Measurements from ENCODE around the gene IQCH.
"Not testable (repeated sequence)": the region's sequence is repeated elsewhere in the genome, so short reads cannot be mapped to it uniquely, and the experiment has no call there.

IQCH gene

DNA sequence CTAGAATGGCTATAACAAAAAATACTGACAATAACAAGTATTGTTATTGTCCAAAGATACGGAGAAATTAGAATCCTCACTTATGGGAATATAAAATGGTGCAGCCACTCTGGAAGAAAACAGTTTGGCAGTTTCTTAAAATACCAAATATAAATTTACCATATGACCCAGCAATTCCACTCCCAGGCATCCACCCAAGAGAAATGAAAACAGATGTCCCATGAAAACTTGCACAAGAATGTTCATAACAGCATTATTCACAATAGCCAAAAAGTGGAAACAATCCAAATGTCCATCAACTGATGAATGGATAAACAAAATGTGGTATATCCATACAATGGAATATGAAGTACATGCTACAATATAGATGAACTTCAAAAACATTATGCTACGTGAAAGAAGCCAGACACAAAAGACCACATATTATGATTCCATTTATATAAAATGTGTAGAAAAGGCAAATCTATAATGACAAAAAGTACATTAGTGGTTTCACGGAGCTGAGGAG is 9.6 kb upstream of the IQCH start:
- DNase-seq (ENCODE audit: low spot score), result no peak

DNA sequence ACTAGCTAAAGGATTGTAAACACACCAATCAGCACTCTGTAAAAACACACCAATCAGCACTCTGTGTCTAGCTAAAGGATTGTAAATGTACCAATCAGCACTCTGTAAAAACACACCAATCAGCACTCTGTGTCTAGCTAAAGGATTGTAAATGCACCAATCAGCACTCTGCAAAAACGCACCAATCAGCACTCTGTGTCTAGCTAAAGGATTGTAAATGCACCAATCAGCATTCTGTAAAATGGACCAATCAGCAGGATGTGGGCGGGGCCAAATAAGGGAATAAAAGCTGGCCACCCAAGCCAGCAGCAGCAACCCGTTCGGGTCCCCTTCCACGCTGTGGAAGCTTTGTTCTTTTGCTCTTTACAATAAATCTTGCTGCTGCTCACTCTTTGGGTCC is 8.0 kb upstream of the IQCH start:
- not testable (repeated sequence) for DNase-seq (ENCODE audit: low spot score)

DNA sequence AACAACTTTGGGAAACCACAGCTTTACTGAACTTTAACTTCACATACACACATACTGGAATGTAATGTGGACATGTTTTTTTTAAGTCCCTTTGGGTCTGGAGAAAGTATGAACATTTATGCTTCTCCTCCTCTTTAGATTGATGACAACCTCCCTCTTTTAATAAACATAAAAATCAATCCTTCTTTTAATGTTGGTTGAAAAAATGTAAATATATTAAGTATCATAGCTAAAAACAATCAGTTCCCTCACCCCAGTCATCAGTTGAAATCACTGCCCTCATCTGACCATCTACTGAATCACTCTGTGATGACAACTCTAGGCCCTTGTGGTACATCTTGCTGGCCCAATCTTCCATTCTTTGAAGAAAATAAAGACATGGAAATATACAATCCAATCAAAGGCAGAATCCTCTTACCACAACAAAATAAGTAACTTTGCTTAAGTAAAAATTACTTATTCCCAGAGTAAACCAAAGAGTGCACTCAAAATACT is 6.5 kb upstream of the IQCH start:
- no peak for DNase-seq (ENCODE audit: low spot score)

DNA sequence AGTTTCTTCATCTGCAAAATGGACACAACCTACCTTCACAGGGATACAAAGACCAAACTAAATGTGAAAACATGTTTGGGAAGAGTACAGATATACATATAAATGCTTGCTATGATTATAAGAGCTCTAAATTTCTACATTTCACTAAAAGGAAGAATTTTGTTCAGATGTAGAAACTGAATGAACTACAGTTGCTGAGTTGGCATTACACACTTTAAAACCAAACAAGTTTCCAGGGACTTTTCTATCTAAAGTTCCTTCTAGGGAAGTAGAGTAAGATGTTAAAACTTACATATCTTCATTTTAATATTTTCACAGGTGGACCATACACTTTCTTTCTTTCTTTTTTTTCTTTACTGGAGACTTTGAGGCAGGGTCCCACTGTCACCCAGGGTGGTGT is 4.8 kb upstream of the IQCH start:
- no peak for DNase-seq (ENCODE audit: low spot score)

DNA sequence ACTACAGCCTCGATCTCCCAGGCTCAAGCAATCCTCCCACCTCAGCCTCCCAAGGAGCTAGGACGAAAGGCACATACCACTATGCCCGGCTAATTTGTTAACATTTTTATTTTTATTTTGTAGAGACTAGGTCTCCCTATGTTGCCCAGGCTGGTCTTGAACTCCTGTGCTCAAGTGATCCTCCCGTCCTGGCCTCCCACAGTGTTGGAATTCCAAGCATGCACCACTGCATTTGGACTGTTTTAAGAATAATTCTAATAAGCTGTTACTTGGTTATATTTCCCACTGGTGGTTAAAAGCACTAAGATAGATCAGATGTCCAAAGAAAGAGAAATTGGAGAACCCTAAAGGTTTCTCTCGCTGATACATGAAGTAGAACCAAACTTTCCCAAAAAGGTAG is 3.3 kb upstream of the IQCH start:
- no peak for DNase-seq (ENCODE audit: low spot score)

DNA sequence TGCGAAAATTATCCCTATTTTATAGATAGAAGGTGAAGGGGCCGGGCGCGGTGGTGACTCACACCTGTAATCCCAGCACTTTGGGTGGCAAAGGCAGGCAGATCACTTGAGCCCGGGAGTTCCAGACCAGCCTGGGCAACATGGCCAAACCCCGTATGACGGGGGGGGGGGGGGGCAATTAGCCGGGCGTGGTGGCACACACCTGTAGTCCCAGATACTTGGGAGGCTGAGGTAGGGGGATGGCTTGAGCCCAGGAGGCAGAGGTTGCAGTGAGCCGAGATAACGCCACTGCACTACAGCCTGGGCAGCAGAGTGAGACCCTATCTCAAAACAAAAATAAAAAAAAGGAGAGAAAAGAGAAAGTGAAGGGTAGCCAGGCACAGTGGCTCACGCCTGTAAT is 1.5 kb upstream of the IQCH start:
- DNase-seq (ENCODE audit: low spot score), result no peak

DNA sequence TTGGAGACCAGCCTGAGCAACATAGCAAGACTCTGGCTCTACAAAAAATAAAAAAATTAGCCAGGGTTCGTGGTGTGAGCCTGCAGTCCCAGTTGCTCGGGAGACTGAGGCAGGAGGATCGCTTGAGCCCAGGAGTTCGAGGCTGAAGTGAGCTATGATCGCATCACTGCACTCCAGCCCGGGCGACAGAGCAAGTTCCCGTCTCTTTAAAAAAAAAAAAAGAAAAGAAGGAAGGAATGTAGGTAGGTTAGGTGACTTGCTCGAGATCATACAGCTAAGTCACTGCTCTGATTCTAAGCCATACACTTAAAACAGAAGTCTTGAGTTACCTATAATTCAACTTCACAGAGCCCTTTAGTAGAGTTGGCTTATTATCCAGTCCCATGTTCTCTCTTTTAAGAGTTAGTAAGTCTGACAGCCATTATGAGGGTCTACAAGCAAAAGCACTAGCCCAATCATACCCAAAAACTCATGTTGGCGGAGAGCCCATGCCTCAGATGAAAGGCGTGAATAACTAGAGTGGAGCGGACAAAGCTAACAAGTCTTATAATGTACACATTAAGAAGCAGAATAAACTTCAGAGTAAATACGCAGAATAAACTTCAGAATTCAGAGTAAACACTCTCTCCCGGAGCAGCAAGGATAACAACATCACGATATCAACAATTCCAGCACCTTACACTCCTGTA is 893 bp upstream of the IQCH start:
- DNase-seq (ENCODE audit: low spot score), result peak; percentile 10

DNA sequence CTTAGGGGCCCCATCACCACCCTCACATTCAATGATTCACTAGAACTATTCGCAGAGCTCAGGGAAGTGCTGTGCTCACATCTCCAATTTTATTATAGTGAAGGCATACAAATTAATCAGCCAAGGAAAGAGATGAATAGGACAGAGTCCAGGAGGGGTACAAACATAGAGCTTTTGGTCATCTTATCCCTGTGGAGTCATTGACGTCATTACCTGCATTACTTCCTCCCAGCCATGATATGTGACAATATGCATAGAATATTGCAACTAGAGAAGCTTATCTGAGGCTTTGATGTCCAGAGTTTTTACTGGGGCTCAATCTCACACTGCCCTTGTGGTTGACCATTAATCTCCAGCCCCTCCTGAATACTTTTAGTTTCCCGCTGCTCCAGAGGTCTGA is 1.5 kb downstream of the IQCH start:
- DNase-seq (ENCODE audit: low spot score), result no peak

DNA sequence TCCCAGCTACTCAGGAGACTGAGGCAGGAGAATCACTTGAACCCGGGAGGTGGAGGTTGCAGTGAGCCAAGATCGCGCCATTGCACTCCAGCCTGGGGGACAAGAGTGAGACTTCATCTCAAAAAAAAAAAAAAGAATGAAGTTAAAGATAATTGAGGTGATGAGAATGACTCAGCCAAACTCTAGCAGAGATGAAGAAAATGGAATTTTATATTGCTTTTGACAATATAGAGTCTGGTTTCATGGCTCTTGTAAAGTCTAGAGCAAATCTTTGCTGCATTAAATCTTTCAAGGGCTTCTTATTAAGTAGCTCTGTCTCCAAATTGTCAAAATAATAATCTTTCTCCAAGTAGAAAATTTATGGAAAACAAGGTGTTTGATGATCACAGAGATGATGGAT is 3.8 kb downstream of the IQCH start:
- not testable (repeated sequence) for DNase-seq (ENCODE audit: low spot score)

DNA sequence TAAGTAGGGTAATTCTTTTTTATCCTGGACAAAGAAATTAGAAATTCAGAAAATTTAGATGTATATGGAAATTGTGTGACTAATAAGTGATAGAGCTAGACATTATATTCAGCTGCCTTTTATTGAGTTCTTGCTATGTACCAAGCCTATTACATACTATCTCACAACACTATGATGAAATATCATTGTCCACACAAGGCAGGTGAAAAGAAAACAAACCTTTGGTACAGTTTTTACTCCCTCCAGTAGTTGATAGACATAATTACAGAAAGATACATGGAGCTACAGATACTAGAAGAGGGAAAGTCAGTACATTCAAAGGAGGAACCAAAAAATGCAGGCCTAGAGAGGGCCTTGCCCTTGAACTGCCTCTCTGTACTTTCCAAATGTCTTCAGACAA is 4.8 kb downstream of the IQCH start:
- no peak for DNase-seq (ENCODE audit: low spot score)

DNA sequence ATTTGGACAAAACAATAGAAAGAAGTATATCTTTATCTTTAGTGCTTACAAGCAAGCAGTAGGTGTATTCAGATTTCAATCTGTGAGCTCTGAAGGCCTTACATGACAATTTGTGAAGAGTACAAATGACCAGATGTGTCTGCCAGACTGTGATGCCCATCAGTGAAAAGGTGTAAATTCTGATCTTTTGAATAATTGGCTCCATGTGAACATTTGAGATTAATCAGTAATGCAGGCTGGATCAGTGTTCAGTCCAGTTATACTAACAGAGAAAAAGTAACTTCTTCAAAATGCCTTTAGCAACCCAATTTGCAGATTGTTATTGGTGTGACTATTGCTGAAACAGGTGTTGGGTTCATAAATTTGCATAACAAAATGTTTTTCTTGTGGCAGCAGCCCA is 5.2 kb downstream of the IQCH start:
- DNase-seq (ENCODE audit: low spot score), result no peak

DNA sequence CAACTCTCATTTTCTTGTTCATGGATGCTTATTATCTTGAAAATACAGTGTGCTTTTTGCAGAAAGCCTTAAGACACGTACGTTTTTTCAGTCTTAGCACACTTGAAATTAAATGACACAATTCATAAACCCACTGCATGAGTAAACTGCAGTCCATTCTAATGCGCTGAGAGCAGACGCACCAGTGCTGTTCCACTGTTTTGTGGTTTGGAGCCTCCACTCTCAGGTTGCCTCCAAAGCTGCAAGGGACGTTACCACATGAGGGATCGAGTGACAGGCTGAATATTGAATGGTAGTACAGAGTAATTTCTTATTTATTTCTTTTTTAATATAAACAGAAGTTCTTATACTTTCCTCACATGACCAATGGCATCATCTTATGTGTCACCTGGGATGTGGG is 12.3 kb downstream of the IQCH start:
- DNase-seq (ENCODE audit: low spot score), result no peak

DNA sequence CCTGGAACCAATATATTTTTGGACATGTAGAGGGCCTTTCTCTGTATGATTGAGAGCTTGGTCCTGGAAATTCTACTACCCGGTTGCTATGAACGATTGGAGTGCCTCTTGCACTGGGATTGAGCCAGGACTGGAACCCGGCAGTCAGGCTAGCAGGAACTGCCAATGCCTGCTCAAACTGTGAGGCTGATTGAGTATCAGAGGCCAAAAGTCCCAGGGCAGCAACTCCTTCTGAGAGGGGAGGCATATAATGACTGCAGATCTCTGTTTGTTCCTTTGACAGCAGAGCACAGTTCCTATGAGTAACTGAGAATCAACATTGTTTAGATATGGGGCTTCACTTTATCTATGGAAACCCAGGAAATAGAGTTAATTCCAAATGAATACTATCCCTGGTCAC is 12.9 kb downstream of the IQCH start:
- DNase-seq (ENCODE audit: low spot score), result no peak

DNA sequence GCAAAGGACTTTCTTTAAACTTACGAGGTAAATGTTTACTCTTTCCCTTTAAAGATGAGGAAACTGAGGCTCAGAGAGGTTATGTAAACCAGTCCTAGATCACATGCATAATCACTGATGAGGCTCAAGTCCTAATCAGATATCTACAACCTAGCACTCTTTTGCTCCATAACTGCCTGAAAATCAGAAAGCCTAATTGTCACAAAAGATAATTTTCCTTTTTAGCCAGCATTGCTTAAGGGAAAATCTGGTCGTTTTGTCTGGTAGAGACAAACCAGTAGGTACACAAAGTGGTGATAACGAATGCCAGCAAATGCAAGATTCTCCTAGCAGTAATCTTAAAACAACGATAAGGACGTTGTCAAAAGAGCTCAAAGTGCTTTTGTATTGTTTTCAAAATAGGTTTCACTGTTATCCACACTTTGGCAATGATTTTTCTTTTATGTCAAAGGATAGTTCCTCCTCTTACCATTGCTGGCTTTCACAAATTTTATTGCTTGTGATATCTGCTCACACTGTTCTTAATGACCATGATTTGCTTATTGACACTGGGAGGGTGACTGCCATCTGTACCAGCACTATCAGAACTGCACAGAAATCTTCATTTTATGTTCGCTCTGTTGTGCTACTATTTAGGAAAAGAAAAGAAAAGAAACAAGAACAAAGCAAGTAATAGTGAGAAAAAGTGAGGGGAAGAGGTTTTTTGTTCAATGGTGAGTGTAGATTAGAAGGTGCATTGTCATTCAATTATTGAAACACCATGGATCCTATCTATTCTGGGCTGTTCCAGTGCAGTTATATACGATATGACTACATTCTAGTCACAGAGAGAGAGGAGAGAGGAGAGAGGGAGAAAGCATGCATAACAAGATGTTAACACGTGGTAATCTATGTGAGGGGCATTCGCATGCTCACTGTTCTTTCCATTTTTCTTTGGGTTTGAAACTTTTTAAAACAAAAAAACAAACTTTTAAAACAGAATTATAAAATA is 13.7 kb downstream of the IQCH start:
- DNase-seq (ENCODE audit: low spot score), result no peak

DNA sequence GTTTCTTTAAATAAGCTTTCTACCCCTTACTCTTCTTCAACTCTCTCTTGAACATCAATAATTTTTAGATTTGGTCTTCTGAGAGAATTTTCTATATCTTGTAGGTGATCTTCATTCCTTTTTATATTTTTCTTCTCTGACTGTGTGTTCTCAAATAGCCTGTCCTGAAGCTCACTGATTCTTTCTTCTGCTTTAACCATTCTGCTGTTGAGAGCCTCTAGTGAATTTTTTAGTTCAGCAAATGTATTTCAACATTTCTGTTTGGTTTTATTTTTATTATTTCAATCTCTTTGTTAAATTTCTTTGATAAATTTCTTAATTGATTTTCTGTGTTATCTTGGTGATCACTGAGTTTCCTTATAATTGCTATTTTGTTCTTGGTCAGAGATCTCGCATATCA is 19.6 kb downstream of the IQCH start:
- DNase-seq (ENCODE audit: low spot score), result no peak

DNA sequence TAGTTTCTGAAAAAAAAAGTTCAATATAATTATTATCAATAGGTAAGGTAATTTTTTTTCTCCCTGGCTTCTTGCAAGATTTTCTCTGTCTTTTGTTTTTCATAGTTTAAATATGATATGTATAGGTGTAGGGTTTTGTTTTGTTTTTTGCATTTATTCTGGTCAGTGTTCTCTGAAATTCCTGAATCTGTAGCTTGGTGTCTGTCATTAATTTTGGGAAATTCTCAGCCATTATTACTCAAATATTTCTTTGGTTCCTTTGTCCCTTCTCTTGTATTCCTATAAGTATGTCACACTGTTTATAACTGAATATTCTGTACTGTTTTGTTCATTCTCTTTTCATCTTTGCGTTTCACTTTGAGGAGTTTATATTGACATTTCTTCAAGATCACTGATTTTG is 22.1 kb downstream of the IQCH start:
- no peak for DNase-seq (ENCODE audit: low spot score)

DNA sequence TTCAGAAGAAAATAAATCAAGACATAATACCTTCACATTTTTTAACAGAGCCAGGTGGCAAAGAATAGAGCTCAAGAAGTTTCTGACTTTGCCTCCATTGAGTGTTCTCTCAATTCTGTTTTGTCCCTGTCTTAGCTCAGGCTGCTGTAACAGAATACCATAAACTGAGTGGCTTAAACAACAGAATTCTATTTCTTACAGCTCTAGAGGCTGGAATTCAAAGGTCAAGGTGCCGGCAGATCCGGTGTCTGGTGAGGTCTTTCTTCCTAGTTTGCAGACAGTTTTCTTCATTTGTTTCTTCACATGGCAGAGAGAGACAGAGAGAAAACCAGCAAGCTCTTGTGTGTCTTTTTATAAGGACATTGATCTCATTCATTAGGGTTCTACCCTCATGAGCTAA is 25.6 kb downstream of the IQCH start:
- no peak for DNase-seq (ENCODE audit: low spot score)

DNA sequence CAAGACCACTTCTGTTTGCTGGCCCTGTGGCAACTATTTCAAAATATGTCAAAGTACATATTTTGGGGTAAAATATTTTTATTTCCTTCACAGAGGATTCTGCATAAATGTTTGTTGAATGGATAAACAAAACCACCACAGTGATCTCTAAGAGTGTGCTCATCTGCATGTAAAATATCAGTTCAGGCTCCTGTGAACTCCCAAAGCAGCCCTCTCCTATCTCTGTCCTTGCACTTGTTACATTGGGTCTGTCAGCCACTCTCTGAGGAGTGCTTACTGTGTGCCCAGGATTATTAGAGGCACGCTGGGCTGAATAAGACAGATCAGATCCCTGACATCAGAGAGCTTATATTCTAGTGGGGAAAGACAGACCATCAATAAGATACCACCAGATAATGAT is 27.1 kb downstream of the IQCH start:
- DNase-seq (ENCODE audit: low spot score), result no peak

DNA sequence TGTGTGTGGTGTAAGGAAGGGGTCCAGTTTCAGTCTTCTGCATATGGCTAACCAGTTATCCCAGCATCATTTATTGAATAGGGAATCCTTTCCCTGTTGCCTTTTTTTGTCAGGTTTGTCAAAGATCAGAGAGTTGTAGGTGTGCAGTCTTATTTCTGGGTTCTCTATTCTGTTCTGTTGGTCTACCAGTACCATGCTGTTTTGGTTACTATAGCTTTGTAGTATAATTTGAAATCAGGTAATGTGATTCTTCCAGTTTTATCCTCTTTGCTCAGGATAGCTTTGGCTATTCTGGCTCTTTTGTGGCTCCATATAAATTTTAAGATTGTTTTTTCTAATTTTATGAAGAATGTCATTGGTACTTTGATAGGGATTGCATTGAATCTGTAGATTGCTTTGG is 31.0 kb downstream of the IQCH start:
- not testable (repeated sequence) for DNase-seq (ENCODE audit: low spot score)

DNA sequence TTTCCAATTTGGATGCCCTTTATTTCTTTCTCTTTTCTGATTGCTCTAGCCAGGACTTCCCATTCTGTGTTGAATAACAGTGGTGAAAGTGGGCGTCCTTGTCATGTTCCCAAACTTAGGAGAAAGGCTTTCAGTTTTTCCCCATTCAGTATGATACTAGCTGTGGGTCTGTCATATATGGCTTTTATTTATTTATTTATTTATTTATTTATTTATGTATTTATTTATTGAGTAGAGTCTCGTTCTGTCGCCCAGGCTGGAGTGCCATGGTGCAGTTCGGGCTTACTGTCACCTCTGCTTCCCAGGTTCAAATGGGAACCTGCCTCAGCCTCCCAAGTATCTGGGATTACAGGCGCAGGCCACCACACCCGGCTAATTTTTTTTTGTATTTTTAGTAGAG is 31.8 kb downstream of the IQCH start:
- DNase-seq (ENCODE audit: low spot score), result not testable (repeated sequence)

DNA sequence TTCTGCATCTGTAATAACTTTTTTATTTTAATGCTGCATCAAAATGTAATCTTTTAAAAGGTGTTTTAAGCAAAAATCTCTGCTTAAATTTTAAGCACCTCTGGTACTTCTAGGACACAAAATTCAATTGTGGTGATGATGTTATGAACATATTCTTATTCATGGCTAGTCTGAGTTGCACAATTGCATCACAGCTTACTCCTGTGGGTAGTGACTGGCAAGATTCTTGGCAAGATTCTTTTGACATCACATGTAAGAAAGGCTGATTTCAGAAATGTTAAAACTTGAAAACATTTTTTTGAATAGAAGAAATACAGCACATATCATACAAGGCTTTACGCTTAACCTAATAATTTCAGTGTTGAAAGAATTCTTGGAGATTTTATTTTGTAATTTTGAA is 35.7 kb downstream of the IQCH start:
- DNase-seq (ENCODE audit: low spot score), result no peak

DNA sequence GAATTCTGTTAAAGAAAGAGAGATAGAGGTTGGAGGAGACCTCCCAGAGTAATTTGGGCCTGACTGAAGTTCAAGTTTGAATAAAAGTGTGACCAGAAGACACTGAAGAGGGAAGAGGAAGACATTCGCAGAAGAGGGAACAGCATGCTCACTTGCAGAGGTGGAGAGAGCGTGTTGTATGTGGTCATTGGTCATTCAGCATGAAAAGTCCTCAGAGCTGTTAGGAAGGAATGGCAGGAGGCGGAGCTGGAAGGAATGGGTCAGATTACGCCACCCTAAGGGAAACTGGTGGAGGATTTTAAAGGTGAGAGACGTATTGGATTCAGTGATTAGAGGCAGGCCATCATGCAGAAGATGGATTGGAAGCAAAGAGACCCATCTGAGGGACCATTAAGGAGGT is 41.6 kb downstream of the IQCH start:
- no peak for DNase-seq (ENCODE audit: low spot score)

DNA sequence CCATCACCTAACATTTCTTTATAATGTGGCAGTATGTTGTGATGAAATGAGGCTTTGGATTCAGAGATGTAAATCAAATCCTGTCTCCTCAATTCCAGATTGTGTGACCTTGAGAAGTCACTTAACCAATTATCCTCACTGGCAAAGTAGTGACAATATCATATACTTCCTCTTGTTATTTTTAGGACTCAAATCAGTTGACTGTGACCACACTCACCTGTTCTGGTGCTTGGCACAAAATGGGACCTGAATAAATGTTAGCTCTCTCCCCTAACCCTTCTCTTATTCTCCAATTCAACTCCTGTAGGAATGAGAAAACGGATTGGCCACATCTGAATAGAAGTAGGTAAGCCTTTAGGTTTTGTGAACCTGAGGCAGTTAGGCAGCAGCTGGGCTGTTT is 42.1 kb downstream of the IQCH start:
- DNase-seq (ENCODE audit: low spot score), result no peak
